Liver (tissue), 3 donors: ENCODE results near the gene REXO5.

Source experiments
- GABPA ChIP-seq, 2 donors: IDR thresholded peaks in 1 of 2; conservative IDR thresholded peaks in 1 of 2; 2 replicates each; pipeline ENCODE4 v1.6.1; 2016; ENCODE audit warnings: antibody characterized with exemption in 2 of 2, mild to moderate bottlenecking in 1 of 2, moderate library complexity in 1 of 2
- MAX ChIP-seq: IDR thresholded peaks from 2 replicates; pipeline ENCODE4 v1.6.1; 2016; ENCODE audit warnings: antibody characterized with exemption
- TF ChIP-seq, protein P1 (sequence below): fragments of 150-350 bp; IDR thresholded peaks from 2 replicates; pipeline ENCODE4 v1.5.1; 2017; ENCODE audit warnings: improper control_type of control experiment, low read depth, low read length; ENCODE audit not compliant: missing input control
- TF ChIP-seq, protein P2 (sequence below): IDR thresholded peaks from 2 replicates; pipeline ENCODE4 v1.6.1; 2016; ENCODE audit warnings: antibody characterized with exemption
- donor health status: healthy.
- donor health status: healthy.

- TF ChIP-seq, protein P1, sequence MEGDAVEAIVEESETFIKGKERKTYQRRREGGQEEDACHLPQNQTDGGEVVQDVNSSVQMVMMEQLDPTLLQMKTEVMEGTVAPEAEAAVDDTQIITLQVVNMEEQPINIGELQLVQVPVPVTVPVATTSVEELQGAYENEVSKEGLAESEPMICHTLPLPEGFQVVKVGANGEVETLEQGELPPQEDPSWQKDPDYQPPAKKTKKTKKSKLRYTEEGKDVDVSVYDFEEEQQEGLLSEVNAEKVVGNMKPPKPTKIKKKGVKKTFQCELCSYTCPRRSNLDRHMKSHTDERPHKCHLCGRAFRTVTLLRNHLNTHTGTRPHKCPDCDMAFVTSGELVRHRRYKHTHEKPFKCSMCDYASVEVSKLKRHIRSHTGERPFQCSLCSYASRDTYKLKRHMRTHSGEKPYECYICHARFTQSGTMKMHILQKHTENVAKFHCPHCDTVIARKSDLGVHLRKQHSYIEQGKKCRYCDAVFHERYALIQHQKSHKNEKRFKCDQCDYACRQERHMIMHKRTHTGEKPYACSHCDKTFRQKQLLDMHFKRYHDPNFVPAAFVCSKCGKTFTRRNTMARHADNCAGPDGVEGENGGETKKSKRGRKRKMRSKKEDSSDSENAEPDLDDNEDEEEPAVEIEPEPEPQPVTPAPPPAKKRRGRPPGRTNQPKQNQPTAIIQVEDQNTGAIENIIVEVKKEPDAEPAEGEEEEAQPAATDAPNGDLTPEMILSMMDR: no peak
- TF ChIP-seq GABPA (IDR thresholded peaks at IDR 0.05 in 1 of 2, conservative IDR thresholded peaks at IDR 0.05 in 1 of 2) (no peak), MAX (no peak)
- TF ChIP-seq, protein P2, sequence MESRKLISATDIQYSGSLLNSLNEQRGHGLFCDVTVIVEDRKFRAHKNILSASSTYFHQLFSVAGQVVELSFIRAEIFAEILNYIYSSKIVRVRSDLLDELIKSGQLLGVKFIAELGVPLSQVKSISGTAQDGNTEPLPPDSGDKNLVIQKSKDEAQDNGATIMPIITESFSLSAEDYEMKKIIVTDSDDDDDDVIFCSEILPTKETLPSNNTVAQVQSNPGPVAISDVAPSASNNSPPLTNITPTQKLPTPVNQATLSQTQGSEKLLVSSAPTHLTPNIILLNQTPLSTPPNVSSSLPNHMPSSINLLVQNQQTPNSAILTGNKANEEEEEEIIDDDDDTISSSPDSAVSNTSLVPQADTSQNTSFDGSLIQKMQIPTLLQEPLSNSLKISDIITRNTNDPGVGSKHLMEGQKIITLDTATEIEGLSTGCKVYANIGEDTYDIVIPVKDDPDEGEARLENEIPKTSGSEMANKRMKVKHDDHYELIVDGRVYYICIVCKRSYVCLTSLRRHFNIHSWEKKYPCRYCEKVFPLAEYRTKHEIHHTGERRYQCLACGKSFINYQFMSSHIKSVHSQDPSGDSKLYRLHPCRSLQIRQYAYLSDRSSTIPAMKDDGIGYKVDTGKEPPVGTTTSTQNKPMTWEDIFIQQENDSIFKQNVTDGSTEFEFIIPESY: no peak
Measured at GRCh38 chr16:20870122-20870820, 63.9 kb downstream of the REXO5 start.
